Body of pancreas (tissue), 4 donors: ENCODE data around the gene TBC1D22B.

ENCODE experiments used
- POLR2A ChIP-seq, 3 donors: fragments of 450-650 bp; IDR thresholded peaks; one replicate each; pipeline ENCODE4 v1.6.1; 2016; ENCODE audit warnings: antibody characterized with exemption in 3 of 3, mild to moderate bottlenecking in 2 of 3
- TF ChIP-seq, protein P1 (sequence below), 7 experiments: fragments of 450-650 bp in 4 of 7; fragments of 200-600 bp in 3 of 7; sonication (generic) in 3 of 7; IDR thresholded peaks; one replicate each; pipeline ENCODE4 v1.5.1; 2016 to 2019; ENCODE audit warnings: antibody characterized with exemption in 7 of 7

GRCh38 chr6:37373822-37374471, 116.4 kb downstream of the TBC1D22B start:
- TF ChIP-seq, protein P1, sequence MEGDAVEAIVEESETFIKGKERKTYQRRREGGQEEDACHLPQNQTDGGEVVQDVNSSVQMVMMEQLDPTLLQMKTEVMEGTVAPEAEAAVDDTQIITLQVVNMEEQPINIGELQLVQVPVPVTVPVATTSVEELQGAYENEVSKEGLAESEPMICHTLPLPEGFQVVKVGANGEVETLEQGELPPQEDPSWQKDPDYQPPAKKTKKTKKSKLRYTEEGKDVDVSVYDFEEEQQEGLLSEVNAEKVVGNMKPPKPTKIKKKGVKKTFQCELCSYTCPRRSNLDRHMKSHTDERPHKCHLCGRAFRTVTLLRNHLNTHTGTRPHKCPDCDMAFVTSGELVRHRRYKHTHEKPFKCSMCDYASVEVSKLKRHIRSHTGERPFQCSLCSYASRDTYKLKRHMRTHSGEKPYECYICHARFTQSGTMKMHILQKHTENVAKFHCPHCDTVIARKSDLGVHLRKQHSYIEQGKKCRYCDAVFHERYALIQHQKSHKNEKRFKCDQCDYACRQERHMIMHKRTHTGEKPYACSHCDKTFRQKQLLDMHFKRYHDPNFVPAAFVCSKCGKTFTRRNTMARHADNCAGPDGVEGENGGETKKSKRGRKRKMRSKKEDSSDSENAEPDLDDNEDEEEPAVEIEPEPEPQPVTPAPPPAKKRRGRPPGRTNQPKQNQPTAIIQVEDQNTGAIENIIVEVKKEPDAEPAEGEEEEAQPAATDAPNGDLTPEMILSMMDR (IDR thresholded peaks at IDR 0.05), result no peak
- TF ChIP-seq POLR2A (IDR thresholded peaks at IDR 0.05), result no peak
